ENCODE data around the gene NLK.

GRCh38 chr17:28042721-28043291, 329 bp downstream of the NLK start:
- TF ChIP-seq, protein P1, sequence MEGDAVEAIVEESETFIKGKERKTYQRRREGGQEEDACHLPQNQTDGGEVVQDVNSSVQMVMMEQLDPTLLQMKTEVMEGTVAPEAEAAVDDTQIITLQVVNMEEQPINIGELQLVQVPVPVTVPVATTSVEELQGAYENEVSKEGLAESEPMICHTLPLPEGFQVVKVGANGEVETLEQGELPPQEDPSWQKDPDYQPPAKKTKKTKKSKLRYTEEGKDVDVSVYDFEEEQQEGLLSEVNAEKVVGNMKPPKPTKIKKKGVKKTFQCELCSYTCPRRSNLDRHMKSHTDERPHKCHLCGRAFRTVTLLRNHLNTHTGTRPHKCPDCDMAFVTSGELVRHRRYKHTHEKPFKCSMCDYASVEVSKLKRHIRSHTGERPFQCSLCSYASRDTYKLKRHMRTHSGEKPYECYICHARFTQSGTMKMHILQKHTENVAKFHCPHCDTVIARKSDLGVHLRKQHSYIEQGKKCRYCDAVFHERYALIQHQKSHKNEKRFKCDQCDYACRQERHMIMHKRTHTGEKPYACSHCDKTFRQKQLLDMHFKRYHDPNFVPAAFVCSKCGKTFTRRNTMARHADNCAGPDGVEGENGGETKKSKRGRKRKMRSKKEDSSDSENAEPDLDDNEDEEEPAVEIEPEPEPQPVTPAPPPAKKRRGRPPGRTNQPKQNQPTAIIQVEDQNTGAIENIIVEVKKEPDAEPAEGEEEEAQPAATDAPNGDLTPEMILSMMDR (IDR thresholded peaks at IDR 0.05), result no peak
- no peak for TF ChIP-seq POLR2A (IDR thresholded peaks at IDR 0.05)

Measured in body of pancreas (tissue), 4 donors.